NCI-H2107 treated with DMSO at 0.1 percent for 48 hours (cell line): ENCODE results near the gene ASB1.
"Not testable (repeated sequence)": the region's sequence is repeated elsewhere in the genome, so short reads cannot be mapped to it uniquely, and the experiment has no call there.

ENCODE experiments used
- DNase-seq: peaks from one replicate; lab custom pipeline; 2025; ENCODE audit not compliant: unreplicated experiment; lab: John Stamatoyannopoulos, UW

The ASB1 gene

GRCh38 chr2:238403632-238404405 is 22.9 kb upstream of the ASB1 start:
- no peak for DNase-seq

DNA sequence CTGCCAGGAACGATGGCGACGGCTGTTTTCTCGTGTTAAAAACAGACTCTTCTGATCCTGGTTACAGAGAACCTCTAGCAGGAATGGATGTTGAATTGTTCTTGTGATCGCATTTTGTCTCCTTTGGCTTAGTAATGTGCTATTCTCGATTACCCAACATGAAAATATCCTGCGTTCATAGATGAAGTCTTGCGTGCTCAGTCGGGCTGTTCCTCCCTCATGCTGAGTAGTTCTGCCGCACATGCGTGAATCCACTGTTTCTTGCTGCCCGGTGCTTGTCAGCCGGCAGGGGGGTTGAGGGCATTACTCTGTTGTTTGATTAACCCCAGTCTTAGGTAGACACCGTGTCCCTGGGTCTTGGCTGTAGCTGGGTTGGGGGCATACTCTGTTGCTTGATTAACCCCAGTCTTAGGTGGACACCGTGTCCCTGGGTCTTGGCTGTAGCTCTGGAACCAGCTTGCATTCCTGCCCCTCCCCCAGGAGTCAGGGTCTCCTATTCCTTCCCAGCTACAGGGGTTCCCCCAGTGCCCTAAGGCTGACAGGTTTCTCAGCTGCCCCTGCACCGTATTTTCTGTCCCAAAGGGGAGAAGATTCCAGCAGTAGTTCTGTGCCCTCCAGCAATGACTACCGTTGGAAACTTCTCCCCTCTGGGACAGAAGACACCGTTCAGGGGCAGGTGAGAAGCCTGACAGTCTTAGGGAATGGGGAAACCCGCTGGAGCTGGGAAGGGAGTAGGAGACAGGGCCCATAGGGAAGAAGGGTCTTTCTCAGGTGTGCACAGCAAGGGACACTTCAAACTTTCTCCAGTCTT is 22.1 kb upstream of the ASB1 start:
- DNase-seq, result no peak

DNA sequence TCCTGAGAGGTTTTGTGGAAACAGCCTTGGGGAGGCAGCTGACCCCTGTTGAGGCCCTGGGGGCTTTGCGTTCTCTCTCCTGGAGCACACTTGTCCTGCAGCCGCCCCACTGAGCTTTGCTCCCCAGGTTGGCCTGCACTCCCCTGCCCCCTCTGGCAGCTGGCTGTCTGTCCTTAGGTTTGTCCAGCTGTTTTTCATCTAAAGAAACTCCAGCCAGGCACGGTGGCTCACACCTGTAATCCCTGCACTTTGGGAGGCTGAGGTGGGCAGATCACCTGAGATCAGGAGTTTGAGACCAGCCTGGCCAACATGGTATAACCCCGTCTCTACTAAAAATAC is 21.5 kb upstream of the ASB1 start:
- DNase-seq, result not testable (repeated sequence)

GRCh38 chr2:238406221-238406997 is 20.3 kb upstream of the ASB1 start:
- DNase-seq, result no peak

GRCh38 chr2:238406998-238407285 is 19.8 kb upstream of the ASB1 start:
- DNase-seq, result no peak

- no peak for DNase-seq
Measured at GRCh38 chr2:238407566-238407965, 19.2 kb upstream of the ASB1 start.

- no peak for DNase-seq
Measured at GRCh38 chr2:238408615-238409340, 17.9 kb upstream of the ASB1 start.

DNA sequence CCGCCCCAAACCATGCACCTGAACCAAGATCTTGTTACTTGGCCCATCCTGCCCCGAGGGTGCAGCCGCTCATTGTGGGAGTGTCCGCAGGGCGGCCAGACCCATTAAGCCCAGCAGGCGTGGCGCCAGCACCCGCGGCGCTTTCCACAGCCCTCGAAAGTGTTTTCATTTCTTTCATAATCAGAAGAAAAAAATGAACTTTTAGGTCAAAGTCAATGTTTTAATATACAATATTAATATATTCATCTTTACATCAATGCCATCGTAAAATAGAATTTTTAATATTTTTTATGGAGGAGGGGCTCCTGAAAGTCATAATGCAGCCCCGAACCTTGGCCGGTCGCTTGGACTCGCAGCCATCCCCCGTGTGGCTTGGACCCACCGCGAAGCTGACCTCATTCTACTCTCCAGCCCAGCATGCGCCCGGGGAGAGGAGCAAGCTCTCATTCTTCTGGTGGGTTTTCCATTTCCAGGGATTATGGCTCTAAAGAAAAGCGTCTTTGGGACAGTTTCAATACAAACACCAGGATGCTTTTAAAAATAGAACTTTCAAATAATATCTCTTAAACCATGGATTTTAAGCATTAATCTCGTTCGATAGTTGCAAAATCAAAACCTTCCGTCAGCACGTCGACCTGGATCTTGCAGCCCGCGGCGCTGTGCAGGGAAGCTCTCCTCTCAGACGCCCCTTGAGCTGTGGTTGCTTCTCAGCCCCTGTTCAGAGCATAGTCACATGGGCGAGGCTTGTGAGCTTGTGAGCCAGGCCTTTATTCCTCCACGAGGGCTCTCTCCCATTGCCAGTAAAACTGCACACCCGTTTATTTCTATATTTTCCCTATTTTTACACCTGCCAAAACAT is 17.2 kb upstream of the ASB1 start:
- no peak for DNase-seq

DNA sequence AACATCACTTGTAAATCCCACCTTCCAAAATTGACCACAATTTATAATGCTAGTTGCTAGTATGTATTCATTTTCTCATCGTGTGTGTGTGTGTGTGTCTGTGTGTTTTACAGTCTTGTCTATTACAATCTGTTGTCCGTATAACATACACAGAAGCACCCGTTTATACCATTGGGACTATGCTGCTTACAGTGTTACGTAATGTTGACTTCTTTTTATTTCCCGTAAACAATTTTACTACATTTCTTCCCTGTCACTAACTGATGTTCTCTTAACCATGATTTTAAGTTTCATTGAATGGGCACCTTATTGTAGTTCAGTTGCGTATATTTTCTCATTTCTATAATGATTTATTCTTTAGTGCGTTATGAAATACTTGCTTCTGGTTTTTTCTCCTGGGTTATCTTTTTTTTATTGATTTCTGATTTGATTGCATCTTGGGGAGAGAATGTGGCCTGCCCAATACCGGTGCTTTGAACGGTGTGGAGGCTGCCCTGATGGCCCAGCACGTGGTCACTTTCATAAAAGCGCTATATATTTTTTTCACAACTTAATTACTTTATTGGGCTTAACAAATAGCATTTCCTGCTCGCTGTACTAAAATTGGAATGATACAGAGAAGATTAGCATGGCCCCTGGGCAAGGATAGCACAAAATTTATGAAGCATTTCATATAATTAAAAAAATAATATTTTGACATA is 14.5 kb upstream of the ASB1 start:
- DNase-seq, result peak; percentile 12

- DNase-seq, result no peak
Measured at GRCh38 chr2:238413368-238413767, 13.4 kb upstream of the ASB1 start.

DNA sequence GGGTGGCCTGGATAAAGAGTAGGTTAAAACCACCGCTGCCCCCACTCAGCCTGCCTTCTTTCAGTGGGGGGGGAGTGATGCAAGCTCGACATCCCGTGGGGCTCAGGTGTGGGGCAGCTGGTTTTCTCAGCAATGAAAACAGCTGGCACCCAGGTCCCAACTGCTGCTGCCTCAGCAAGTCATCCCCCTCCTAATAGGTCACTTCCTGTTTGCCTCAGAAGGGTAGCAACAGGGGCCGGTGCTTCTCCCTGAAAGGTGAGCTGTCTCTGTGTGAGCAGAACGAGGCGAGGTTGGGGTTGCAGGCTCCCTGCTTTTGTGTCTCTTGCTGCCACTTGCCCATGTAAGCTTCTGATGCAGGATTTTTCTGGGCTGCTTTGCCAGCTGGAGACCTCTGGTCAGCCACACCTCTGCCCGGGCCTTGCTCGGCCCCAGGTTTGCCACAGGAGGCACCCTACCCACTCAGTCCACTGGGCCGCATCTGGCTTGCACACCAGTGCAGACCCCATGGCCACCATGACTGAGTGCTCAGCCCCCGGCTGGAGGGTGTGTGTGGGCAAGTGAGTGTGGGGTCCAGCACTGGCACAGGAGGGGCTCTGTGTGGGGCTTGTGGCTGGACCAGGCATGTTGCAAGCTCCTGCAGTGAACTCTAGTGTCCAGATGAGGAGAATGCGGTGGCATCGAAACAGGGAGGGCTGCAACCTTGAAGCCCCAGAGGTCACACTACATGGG is 11.5 kb upstream of the ASB1 start:
- DNase-seq, result no peak

GRCh38 chr2:238415893-238416292 is 10.8 kb upstream of the ASB1 start:
- no peak for DNase-seq

- DNase-seq, result no peak
Measured at GRCh38 chr2:238418196-238418998, 8.3 kb upstream of the ASB1 start.

DNA sequence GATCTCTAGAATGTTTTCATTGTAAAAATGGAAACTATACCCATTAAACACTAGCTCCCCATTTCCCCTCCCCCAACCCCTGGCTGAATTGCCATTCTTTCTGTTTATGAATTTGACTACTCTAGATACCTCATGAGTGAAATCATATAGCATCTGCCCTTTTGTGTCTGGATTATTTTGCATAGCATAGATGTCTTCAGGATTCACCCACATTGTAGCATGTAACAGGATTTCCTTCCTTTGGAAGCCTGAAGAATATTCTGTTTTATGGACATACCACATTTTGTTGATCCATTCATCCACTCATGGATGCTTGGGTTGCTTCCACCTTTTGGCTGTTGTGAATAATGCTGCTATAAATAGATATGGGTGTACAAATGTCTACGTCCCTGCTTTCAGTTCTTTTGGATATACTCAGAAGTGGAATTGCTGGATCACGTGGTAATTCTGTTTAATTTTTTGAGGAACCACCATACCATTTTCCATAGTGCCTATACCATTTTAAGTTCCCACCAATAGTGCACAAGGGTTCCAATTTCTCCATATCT is 7.7 kb upstream of the ASB1 start:
- no peak for DNase-seq

DNA sequence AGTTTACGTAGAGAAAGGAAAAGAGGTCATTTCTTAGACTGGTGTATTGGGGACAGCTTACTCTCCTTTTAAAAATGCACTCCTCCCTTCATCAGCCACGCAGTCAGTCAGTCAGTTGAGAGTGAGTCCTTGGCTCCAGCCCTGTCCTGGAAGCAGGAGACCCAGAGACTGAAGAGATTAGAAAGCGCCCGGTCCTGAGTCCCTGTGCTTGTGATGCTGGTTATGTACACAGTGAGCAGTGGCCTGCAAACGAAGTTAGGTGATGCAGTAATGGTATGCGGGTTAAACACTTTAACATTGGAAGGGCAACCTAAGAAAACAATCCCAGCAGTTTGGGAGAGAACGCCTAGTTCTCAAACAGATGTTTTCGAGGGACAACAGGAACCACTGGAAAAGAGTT is 6.3 kb upstream of the ASB1 start:
- DNase-seq, result no peak

GRCh38 chr2:238420878-238421694 is 5.6 kb upstream of the ASB1 start:
- no peak for DNase-seq

GRCh38 chr2:238421695-238422035 is 5.1 kb upstream of the ASB1 start:
- no peak for DNase-seq
